ENCODE measurements around the gene LIMCH1. TPM values are rescaled to one million over a fixed set of nuclear protein-coding genes. Genes with fewer than 3 reads are reported as not detected.

Gene LIMCH1
- total RNA-seq, 1 donor from 2014 or later: 369 TPM

DNA sequence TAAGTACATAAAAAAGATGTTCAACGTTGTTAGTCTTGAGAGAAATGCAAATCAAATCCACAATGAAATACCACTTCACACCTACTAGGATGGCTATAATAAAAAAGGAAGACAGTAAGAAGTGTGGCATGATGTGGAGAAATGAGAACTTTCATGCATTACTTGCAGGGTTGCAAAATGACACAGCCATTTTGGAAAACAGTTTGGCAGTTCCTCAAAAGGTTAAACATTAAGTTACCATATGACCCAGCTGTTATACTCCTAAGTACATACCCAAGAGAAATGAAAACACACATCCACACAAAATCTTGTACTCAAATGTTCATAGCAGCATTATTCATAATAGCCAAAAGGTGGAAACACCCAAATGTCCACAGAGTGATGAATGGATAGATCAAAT lies 25.8 kb upstream of the LIMCH1 start:
- H3K4me1 ChIP-seq: peaks cover 9% of the 10 kb centered on the region

DNA sequence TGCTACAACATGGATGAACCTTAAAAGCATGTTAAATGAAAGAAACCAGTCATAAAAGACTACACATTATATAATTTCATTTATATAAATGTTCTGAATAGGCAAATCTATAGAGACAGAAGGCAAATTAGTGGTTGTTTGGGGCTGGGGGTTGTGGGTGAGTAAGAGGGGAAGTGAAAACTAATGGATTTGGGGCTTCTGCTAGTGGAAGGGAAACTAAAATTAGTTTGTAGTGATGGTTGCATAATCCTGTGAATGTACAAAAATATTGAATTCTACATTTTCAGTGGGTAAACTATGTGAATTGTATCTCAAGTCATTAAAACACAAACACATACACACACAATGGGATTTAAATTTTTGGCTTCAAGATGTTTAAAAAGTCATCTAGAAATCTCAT lies 25.4 kb upstream of the LIMCH1 start:
- intact Hi-C loops (cut with DNase I): no loop called here
- Histone ChIP-seq H3K36me3 (no peaks in the 10 kb centered on the region), H3K4me1 (peaks cover 9% of the 10 kb centered on the region), H3K27ac (no peak overlapping the region), H3K4me3 (no peak overlapping the region), H3K27me3 (no peaks in the 10 kb centered on the region), H3K9me3 (no peaks in the 10 kb centered on the region)
- TF ChIP-seq CTCF (IDR thresholded peaks at IDR 0.05): no peak
- DNase-seq: no peak
- no peak for ATAC-seq

More for the DNA sequence above, 25.8 kb upstream of the LIMCH1 start:
- peak; percentile 27 for ATAC-seq
- no peaks in the 10 kb centered on the region for H3K27me3 ChIP-seq
- no peak for TF ChIP-seq CTCF (IDR thresholded peaks at IDR 0.05)
- DNase-seq: no peak
- intact Hi-C loops (cut with DNase I): no loop called here
- H3K9me3 ChIP-seq: no peaks in the 10 kb centered on the region
- H3K27ac ChIP-seq: no peak overlapping the region
- H3K36me3 ChIP-seq: no peaks in the 10 kb centered on the region
- H3K4me3 ChIP-seq: no peak overlapping the region

DNA sequence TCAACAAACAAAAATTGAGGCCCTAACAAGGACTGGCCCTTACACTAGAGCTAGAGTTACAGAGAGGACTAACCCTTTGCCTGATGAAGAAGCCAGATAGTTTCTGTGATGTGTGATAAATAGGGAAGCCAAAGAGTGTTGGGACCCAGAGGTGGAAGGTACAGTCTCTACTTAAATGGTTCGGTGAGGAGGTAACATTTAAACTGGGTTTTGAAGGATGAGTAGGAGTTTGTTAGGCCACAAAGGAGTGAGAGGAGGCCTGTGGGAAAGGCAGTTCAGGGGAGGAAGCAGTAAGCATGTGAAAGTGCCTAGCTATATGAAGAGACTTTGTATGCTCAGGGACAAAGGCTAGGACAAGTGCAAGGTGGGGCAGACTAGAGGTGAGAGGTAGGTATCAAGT lies 23.8 kb upstream of the LIMCH1 start:
- Histone ChIP-seq H3K36me3 (no peaks in the 10 kb centered on the region), H3K4me3 (no peak overlapping the region), H3K4me1 (peaks cover 9% of the 10 kb centered on the region), H3K27me3 (no peaks in the 10 kb centered on the region), H3K9me3 (no peaks in the 10 kb centered on the region), H3K27ac (no peak overlapping the region)
- no peak for TF ChIP-seq CTCF (IDR thresholded peaks at IDR 0.05)
- DNase-seq: no peak
- intact Hi-C loops (cut with DNase I): no loop called here
- ATAC-seq: peak; percentile 19

DNA sequence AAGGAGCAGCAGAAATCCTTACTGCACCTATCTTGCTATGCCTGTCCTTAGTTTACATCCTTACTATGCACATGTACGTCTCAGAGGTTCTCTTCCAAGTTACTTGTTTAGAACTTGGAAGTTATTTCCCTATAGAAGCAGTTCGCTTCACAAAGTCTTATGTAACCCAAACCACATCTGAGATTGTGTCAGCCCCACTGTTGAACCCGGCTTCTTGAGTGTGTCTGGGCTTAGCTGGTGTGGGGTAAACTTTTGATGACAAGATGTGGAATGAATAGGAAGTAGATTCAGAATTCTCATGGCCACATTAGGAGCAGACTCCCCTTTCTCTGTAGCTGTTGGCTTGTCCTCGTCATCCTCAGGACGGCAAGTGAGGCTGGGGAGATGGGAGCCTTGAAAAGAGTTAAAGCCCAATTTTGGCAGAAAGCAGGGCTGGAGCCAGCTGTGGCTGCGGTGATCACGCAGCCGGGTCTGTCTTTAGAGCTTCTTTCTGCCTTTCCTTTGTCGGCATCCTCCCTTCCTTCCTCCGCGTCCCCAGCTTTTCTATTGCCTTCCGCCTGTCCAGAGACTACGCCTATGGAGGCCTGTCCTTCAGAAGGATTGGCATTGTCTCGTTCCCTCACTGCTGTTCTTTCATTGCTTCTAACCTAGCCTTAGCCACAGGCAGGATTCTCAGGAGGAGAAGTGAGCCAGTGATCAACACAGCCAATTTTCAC lies 23.0 kb upstream of the LIMCH1 start:
- H3K27ac ChIP-seq: no peak overlapping the region
- no peak for DNase-seq
- TF ChIP-seq CTCF (IDR thresholded peaks at IDR 0.05): no peak
- intact Hi-C loops (cut with DNase I): no loop called here
- H3K36me3 ChIP-seq: no peaks in the 10 kb centered on the region
- H3K9me3 ChIP-seq: no peaks in the 10 kb centered on the region
- no peak overlapping the region for H3K4me3 ChIP-seq
- H3K4me1 ChIP-seq: peaks cover 9% of the 10 kb centered on the region
- ATAC-seq: peak; percentile 58
- H3K27me3 ChIP-seq: no peaks in the 10 kb centered on the region

GRCh38 chr4:41517121-41517520 lies 20.8 kb upstream of the LIMCH1 start:
- intact Hi-C loops (cut with DNase I): no loop called here
- Histone ChIP-seq H3K27ac (no peak overlapping the region), H3K4me3 (no peak overlapping the region), H3K27me3 (no peaks in the 10 kb centered on the region), H3K9me3 (no peaks in the 10 kb centered on the region), H3K4me1 (peaks cover 5% of the 10 kb centered on the region), H3K36me3 (no peaks in the 10 kb centered on the region)
- no peak for TF ChIP-seq CTCF (IDR thresholded peaks at IDR 0.05)
- no peak for ATAC-seq
- DNase-seq: no peak

- DNase-seq (no peak), ATAC-seq (no peak)
- TF ChIP-seq CTCF (IDR thresholded peaks at IDR 0.05): no peak
Measured at GRCh38 chr4:41517747-41518146, 20.2 kb upstream of the LIMCH1 start.

More at GRCh38 chr4:41517747-41518146, 20.2 kb upstream of the LIMCH1 start:
- Histone ChIP-seq H3K9me3 (no peaks in the 10 kb centered on the region), H3K27ac (no peak overlapping the region), H3K27me3 (no peaks in the 10 kb centered on the region), H3K36me3 (no peaks in the 10 kb centered on the region), H3K4me1 (peaks cover 5% of the 10 kb centered on the region), H3K4me3 (no peak overlapping the region)
- intact Hi-C loops (cut with DNase I): no loop called here

All from upper lobe of right lung (tissue), 1 donor.